Natural killer cell (primary cell): ENCODE data around the gene AJAP1. TPM values are rescaled to one million over a fixed set of nuclear protein-coding genes. Genes with fewer than 3 reads are reported as not detected.

Source experiments
- ATAC-seq, 3 donors: fragments of 150-1000 bp in 2 of 3; fragments of 200-7000 bp in 1 of 3; cut with Tn5 transposase; 1 replicate in 1 of 3; 2 replicates in 2 of 3; pipeline ENCODE4 v1.10.0; 2021; ENCODE audit warnings: mild to moderate bottlenecking in 2 of 3, moderate library complexity in 2 of 3
- DNase-seq, 2 donors: peaks; one replicate each; pipeline versions ENCODE4 v3.0.0 to v3.0.0-alpha.2; 2013 to 2021; ENCODE audit warnings: mixed read lengths in 1 of 2
- H3K27ac ChIP-seq: one replicate; pipeline ENCODE4 v1.5.1; 2013; ENCODE audit warnings: mild to moderate bottlenecking, low read length
- H3K27me3 ChIP-seq: one replicate; pipeline ENCODE4 v1.6.1; 2013; ENCODE audit warnings: low read length; ENCODE audit not compliant: control insufficient read depth, insufficient read depth
- H3K36me3 ChIP-seq: one replicate; pipeline ENCODE4 v1.6.1; 2013; ENCODE audit warnings: low read length; ENCODE audit not compliant: control insufficient read depth, insufficient read depth
- H3K4me1 ChIP-seq: one replicate; pipeline ENCODE4 v1.6.1; 2013; ENCODE audit warnings: low read length; ENCODE audit not compliant: control insufficient read depth, insufficient read depth
- H3K4me3 ChIP-seq: one replicate; pipeline ENCODE4 v1.5.1; 2013; ENCODE audit warnings: low read length
- H3K9me3 ChIP-seq: one replicate; pipeline ENCODE4 v1.6.1; 2013; ENCODE audit warnings: low read length; ENCODE audit not compliant: control insufficient read depth, insufficient read depth
- H3K27ac Mint-ChIP-seq, 2 donors: one replicate each; pipeline ENCODE4 v1.8.0; 2022; ENCODE audit warnings: mild to moderate bottlenecking in 2 of 2, mixed read lengths in 2 of 2, moderate library complexity in 1 of 2
- H3K27me3 Mint-ChIP-seq, 2 donors: one replicate each; pipeline ENCODE4 v1.8.0; 2022; ENCODE audit warnings: low read depth in 2 of 2, mixed read lengths in 2 of 2
- H3K36me3 Mint-ChIP-seq: one replicate; pipeline ENCODE4 v1.8.0; 2022; ENCODE audit warnings: mixed read lengths
- H3K4me1 Mint-ChIP-seq, 2 donors: one replicate each; pipeline ENCODE4 v1.8.0; 2022; ENCODE audit warnings: mixed read lengths in 2 of 2
- H3K4me3 Mint-ChIP-seq: one replicate; pipeline ENCODE4 v1.8.0; 2022; ENCODE audit warnings: mild to moderate bottlenecking, moderate library complexity, mixed read lengths
- H3K9me3 Mint-ChIP-seq, 2 donors: one replicate each; pipeline ENCODE4 v1.8.0; 2022; ENCODE audit warnings: mixed read lengths in 2 of 2
- CTCF ChIP-seq: fragments of 200-600 bp; IDR thresholded peaks from one replicate; pipeline ENCODE4 v1.8.0; 2022; ENCODE audit warnings: antibody characterized with exemption
- WGBS: methylation state at CpG from one replicate; pipeline ENCODE4 v1.1.7; 2013; ENCODE audit warnings: missing lambda C conversion rate; ENCODE audit not compliant: insufficient coverage; 5-methylcytosine and 5-hydroxymethylcytosine counted together
- intact Hi-C: fragments of 100-400 bp; cut with micrococcal nuclease; formaldehyde crosslinking; loops from one replicate; pipeline ENCODE4 v1.14.2; 2022
- total RNA-seq, 4 donors: library from RNA; stranded (reverse); fragments of 120-200 nt in 1 of 4; gene quantifications; one replicate each; pipeline versions ENCODE4 v1.2.3 to v1.2.4, GENCODE V29; 2013 to 2022

AJAP1 gene
- total RNA-seq, 3 donors from 2014 or later (not counting 1 experiment from before 2014, with no cell fraction given): not detected

- no peak for DNase-seq
- Histone ChIP-seq H3K9me3 (no peaks in the 10 kb centered on the region), H3K4me1 (no peaks in the 10 kb centered on the region), H3K27ac (no peak overlapping the region), H3K36me3 (no peaks in the 10 kb centered on the region), H3K4me3 (no peak overlapping the region), H3K27me3 (no peaks in the 10 kb centered on the region)
- peaks cover 6 to 31% of the 10 kb centered on the region in 2 donors for H3K27me3 Mint-ChIP-seq
- intact Hi-C loops: no loop called here
- ATAC-seq: no peak
- no peaks in the 10 kb centered on the region for H3K36me3 Mint-ChIP-seq
- no peak for TF ChIP-seq CTCF
- peaks cover 0 to 3% of the 10 kb centered on the region in 2 donors for H3K9me3 Mint-ChIP-seq
- no peak overlapping the region for H3K4me3 Mint-ChIP-seq
- no peak overlapping the region for H3K27ac Mint-ChIP-seq
- no peaks in the 10 kb centered on the region for H3K4me1 Mint-ChIP-seq
Measured at GRCh38 chr1:4803335-4803734, 148.9 kb downstream of the AJAP1 start.

- no peaks in the 10 kb centered on the region for H3K27me3 ChIP-seq
- peaks cover 6 to 46% of the 10 kb centered on the region in 2 donors for H3K27me3 Mint-ChIP-seq
- no peaks in the 10 kb centered on the region for H3K9me3 ChIP-seq
- TF ChIP-seq CTCF: no peak
- no peaks in the 10 kb centered on the region for H3K36me3 Mint-ChIP-seq
- peaks cover 0 to 4% of the 10 kb centered on the region in 2 donors for H3K9me3 Mint-ChIP-seq
- H3K4me1 Mint-ChIP-seq: no peaks in the 10 kb centered on the region
- ATAC-seq: no peak
- H3K4me3 Mint-ChIP-seq: no peak overlapping the region
- no peaks in the 10 kb centered on the region for H3K36me3 ChIP-seq
- H3K4me1 ChIP-seq: no peaks in the 10 kb centered on the region
- no peak overlapping the region for H3K27ac ChIP-seq
- intact Hi-C loops: no loop called here
- no peak for DNase-seq
- no peak overlapping the region for H3K4me3 ChIP-seq
- 43% methylated on average over 2 of the region's 2 CpGs for WGBS
- no peak overlapping the region for H3K27ac Mint-ChIP-seq
Measured at GRCh38 chr1:4805987-4806386, 151.6 kb downstream of the AJAP1 start.

- Mint-ChIP-seq H3K4me3 (no peak overlapping the region), H3K4me1 (no peaks in the 10 kb centered on the region), H3K27me3 (peaks cover 0 to 6% of the 10 kb centered on the region in 2 donors), H3K36me3 (no peaks in the 10 kb centered on the region), H3K27ac (no peak overlapping the region), H3K9me3 (peaks cover 0 to 2% of the 10 kb centered on the region in 2 donors)
- DNase-seq (no peak), ATAC-seq (no peak)
- intact Hi-C loops: no loop called here
- no peak for TF ChIP-seq CTCF
- Histone ChIP-seq H3K36me3 (no peaks in the 10 kb centered on the region), H3K4me1 (no peaks in the 10 kb centered on the region), H3K4me3 (no peak overlapping the region), H3K27ac (no peak overlapping the region), H3K9me3 (no peaks in the 10 kb centered on the region), H3K27me3 (no peaks in the 10 kb centered on the region)
- WGBS: 85% methylated on average over 1 of the region's 1 CpG
Measured at GRCh38 chr1:4820543-4820942, 166.1 kb downstream of the AJAP1 start.

GRCh38 chr1:4825800-4826450 lies 171.5 kb downstream of the AJAP1 start:
- Mint-ChIP-seq H3K27me3 (peaks cover 6 to 11% of the 10 kb centered on the region in 2 donors), H3K36me3 (no peaks in the 10 kb centered on the region), H3K4me3 (no peak overlapping the region), H3K9me3 (no peaks in the 10 kb centered on the region), H3K27ac (no peak overlapping the region), H3K4me1 (no peaks in the 10 kb centered on the region)
- H3K4me3 ChIP-seq: no peak overlapping the region
- no peaks in the 10 kb centered on the region for H3K9me3 ChIP-seq
- 51% methylated on average over 5 of the region's 5 CpGs for WGBS
- peak in 1 of 2 donors; percentile 12 for DNase-seq
- no peaks in the 10 kb centered on the region for H3K36me3 ChIP-seq
- no peaks in the 10 kb centered on the region for H3K27me3 ChIP-seq
- H3K4me1 ChIP-seq: no peaks in the 10 kb centered on the region
- intact Hi-C loops: no loop called here
- no peak overlapping the region for H3K27ac ChIP-seq
- no peak for TF ChIP-seq CTCF
- ATAC-seq: no peak
